Stimulated activated CD4-positive, alpha-beta T cell treated with anti-CD3 and anti-CD28 coated beads, Interleukin-15, amount 100 ng/mL, for 48 hours (primary cell): ENCODE data around the gene GLB1L.
"Not testable (repeated sequence)": the region's sequence is repeated elsewhere in the genome, so short reads cannot be mapped to it uniquely, and the experiment has no call there.

Experiments used
- DNase-seq, 2 donors: peaks; one replicate each; pipeline ENCODE4 v3.0.0-alpha.2; 2020; ENCODE audit warnings: low read depth in 2 of 2

GLB1L gene

DNA sequence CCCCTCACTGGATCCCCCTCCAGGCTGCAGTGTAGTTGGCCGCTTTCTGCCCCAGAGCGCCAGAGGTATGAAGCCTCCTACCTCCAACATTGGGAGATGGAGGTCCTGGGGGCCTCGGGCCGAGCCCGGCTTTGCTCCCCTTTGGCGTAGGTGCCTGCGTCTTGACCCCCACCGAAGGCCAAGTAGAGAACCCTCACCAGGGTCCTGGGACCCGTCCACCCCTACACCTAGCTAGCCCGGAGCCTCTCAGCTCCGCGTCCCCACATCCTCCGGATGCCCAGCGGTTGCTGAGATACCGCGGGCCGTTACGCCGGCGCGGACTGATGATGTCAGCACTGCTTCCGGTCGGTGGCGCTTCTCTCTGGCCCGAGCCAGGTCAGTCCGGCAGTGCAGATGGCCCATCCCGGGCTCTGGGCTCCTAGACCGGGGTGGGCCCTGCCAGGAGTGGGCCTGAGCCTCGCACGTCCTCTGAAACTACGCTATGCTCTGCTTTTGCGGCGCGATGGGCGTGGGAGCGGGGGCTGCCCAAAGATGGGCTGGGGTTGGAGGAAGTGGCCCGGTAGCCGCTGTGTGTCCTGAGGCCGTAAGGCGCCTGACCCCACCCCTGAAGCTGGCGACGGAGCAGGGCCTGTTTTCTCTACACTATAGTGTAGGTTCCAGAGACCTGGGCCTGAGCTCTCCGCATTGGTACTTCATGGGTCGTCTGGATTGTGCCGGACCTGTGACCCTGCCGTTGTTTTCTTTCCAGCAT, at the start of gene GLB1L, which contains the start of gene STK16:
GLB1L (minus strand) TSS at position 297 of the 751 bp plus-strand sequence. CDS start 1,871 bp downstream, outside the sequence.
STK16 (plus strand) TSS at position 332 of the 751 bp plus-strand sequence. CDS start 521 bp downstream, outside the sequence.
- peak; percentile 76 to 84 for DNase-seq

GRCh38 chr2:219294356-219295351, 49.4 kb upstream of the GLB1L start:
- peak; percentile 79 to 85 for DNase-seq

DNA sequence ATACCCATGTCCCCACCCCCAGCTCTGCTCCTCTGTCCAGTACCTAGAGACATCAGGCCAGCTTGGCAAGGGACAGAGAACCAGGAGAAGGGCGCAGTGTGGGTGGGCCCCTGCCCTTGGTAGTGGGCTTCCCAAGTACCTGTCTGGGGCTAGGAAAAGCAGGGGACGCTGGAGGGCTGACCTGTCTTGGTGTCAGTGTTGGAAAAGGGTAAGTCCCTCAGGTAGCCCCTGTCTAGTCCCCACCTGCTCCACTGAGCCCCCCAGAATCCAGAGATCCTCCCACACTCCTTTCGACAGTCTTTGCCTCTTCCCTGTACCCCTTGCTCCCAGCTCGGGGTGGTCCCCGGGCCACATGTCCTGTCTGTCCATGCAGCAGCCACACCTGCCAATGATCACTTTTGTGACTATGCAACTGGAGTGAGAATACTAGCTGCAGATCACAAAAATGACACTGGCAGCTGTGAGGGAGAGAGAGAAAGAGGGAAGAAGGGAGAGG, 48.5 kb upstream of the GLB1L start:
- no peak for DNase-seq

DNA sequence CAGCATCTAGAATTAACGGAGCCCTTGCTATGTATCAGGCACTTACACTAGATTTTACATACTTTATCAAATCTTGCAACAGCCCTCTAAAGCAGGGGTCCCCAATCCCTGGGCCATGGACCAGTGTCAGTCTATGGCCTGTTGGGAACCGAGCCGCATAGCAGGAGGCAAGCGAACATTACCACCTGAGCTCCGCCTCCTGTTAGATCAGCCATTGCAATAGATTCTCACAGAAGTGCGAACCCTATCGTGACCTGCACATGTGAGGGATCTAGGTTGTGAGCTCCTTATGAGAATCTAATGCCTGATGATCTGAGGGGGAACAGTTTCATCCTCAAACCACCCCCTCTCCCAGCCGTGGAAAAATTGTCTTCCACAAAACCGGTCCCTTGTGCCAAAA, 47.4 kb upstream of the GLB1L start:
- no peak for DNase-seq

DNA sequence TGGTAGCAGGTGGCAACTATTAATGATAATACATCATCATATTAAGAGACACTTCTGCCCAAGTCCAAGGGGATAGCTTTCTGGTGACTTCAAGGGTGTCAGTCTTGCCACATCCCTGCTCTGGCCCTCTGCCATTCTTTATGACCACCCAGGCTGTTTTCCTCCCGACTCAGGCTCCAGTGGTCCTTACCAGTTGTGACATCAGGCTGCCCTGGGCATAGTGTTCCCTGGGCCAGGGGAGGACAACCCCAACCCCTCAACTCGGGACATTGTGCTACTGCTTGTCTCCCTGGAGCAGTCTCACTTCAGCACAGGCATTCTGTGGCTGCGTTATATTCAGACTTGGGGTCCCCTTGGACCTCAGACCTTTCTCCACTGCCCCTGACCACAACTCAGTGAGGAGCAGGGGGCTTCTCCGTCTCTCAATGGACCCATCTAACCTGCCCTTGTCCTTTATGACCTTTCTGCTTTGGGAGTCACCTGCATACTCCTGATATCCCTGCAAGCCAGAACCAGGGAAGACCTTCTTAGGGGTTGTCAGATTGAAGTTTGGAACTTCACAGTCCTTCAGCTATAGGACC, 46.8 kb upstream of the GLB1L start:
- no peak for DNase-seq

GRCh38 chr2:219291394-219291793, 46.1 kb upstream of the GLB1L start:
- no peak for DNase-seq

DNA sequence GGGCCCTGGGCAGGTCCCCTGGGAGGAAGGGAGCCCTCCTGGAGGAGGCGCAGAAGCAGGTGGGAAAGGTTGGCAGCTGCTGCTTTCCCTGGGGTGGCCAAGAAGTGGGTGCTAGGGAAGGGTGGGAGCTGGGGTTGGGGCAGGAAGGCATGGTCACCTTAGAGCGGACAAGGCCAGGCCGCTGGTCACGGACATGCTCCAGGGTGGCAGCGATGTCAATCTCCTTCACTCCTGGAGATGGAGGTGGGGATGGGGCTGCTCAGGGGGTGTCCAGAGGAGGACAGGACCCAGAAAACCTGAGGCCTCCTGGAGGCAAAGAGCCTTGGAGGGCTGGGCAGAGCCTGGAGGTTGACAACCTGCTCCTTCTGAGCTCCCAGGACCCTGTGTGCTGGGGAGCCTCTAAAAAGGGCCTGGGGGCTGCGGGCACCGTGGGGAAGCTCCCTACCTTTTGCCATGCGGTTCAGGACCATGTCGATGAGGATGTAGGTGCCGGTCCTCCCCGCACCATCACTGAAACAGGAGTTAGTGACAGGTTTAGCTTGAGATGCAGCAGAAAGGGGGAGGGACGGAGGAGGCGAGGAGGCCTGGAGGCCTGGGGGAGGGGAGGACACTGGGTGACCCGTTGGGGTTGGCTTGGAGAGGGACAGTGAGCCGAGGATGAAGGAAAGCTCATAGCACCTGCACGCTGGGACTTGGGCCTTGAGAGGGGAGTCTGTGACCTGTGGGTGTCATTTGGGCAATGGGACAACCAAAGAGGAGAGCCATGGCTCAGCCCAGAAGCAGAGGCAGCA, 45.3 kb upstream of the GLB1L start:
- DNase-seq, result no peak

DNA sequence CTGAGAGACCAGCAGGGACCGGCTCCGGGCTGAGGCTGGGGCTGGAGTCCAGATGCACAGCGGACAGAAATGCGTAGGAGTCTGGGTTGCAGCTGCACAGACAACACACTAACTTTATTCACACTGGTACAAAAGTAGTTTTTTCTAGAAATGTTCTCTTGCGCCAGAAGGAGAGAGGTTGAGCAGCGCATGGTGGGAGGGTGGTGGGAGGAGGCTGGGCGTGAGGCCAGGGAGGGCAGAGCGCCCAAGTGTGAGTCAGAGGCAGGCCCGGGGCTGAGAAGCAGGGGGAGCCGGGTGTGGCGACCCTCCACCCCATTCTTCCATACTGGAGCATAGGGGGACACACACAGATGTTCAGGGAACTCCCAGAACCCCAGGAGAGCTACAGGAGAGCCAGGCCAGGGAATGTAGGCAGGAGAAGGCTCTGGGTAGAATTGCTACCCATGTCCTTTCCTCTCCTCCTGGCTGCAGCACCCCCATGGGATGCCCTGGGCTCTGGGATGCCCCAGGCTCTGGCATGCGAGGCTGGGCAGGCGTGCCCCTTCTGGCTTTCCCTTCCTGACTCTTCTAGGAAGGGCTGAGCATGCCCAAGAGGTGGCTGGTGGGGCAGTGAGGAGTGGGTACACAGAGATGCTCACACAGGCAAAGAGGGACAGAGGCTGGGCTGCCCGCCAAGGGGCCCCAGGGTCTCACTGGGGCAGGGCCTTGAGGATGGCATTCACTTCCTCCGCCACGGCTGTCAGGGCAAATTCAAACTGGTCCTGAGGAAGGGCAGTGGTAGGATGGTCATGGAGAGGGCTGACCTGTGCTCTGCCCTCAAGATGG, 44.5 kb upstream of the GLB1L start:
- DNase-seq, result no peak

- DNase-seq, result no peak
Measured at GRCh38 chr2:219289195-219289536, 43.9 kb upstream of the GLB1L start.

DNA sequence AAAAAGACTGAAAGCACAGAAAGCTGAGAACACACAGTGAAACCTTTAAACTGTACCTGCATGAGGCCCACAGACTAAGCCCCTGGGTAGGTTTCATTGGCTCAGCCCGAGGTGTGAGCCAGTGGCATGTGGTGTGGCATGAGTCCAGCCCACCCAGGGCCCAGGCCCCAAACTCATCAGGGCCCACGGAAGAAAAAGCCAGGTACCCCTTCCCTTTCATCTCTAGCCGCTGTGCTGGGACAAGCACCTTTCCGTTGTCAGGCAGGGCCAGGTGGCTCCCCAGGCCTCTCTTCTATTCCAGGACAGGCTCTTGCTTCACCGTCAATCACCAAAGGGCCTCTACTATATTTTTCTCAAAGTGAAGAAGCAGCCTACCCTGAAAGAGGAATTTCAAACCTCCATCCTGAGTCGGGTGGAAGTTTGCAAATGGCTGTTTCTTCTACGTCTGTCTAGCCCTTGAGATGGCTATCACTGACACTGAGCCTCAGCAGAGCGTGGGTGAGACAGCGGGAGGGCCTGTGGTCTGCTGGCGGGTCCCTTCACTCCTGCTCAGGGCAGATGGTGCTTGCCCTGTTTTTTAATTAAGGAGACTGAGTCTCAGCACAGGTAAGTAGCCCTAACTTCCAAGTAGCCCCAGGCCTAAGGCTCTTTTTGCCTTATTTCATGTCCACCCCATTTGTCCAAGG, 42.5 kb upstream of the GLB1L start:
- no peak for DNase-seq

- not testable (repeated sequence) for DNase-seq
Measured at GRCh38 chr2:219287116-219287440, 41.8 kb upstream of the GLB1L start.

DNA sequence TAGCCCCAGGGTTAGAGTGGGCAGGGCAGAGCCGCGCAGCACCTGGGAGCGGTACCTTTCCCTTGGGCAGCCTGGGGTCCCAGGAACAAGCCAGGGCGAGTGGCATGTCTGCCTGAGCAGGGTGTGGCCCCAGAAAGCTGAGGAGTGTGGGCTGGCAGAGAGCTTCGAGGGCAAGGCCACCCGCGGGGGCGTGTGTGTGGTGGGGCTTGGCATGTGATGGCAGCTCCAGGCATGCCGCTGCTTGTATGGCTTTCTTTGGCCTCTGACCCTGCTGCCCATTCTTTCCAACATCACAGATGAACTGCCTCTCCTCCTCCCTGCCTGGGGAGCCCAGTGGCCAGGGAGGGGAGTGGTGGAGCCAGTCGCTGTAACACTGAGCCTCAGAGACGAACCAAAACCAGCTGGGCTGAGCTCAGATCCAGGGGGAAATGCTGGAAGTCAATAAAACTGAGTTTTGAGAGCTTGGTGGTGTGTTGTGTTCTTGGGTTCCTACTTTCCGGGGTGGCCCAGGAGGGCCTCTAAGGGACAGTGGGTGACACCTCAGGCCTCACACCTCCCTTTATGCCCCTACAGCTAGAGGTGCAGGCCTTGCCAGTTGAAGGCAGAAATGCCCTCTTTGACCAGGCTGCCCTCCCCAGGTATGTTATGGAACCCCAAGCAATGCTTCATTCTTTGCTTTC, 41.3 kb upstream of the GLB1L start:
- no peak for DNase-seq

DNA sequence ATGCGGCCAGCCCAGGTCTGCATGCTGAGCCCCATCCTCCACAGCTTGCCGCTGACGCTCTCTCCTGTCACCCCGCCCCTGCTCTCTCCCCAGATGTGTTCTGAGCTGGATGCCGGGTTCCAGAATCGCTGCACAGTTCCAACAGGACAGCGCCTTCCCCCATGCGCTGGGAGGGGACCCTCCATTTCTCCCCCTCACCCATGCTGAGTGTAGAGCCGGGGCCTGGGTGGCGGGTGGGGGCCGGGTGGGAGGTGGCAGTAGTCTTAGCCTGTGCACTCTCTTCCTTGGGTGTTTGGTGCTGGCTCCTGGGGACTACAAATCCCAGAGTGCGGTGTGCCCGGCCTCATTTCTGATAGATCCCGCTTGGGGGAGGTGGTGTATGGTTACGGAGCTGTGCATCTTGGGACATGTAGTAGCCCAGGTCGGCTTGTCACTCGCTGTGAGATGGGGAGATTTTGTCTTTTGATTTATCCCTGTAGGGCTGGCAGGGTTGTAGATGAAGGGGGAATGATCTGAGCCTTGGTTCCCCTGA, 40.7 kb upstream of the GLB1L start:
- no peak for DNase-seq

DNA sequence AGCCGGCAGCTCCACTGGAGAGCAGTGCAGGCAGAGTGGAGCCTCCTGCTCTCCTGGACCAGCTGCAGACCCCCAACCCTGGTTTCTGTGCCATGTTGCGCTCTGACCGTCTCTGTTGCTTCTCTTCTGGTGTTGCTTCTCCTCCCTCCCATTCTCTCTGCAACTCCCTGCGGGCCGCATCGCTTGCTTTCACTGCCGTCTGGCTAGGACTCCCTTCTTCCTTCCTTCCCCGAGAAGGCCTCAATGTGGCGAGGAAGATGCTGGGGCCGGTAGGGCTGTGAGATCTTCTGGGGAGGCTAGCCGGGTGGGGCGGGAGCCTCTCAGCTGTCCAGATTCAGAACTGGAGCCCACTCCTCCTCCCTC, 40.1 kb upstream of the GLB1L start:
- DNase-seq, result no peak

DNA sequence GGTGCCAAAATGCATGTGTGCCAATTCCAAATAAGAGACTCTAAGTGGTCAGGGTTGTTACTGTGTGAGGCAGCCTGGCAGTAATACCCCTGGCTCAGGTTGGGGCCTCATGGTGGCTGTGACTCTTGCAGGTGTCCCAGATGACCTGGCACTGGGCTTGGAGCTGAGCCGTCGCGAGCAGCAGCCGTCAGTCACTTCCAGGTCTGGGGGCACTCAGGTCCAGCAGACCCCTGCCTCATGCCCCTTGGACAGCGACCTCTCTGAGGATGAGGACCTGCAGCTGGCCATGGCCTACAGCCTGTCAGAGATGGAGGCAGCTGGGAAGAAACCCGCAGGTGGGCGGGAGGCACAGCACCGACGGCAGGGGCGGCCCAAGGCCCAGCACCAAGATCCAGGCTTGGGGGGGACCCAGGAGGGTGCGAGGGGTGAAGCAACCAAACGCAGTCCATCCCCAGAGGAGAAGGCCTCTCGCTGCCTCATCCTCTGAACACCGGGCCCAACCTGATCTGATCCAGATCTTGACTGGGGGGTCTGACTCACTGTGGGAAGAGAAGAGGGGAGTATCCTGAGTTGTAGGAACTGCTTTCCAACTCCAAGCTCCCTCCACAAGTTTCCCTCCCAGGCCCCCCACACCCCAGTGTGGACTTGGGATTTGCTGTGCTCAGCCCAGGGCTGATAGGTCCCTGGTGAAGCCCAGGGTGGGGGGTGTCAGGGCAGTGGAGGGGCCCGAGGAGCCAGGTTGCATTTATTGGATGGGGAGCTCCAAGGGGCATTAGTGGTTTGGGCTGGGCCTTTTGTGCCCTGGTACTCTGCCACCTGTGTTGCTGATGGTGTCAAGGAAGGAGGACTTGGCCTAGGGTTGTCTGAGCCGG, 39.5 kb upstream of the GLB1L start:
- no peak for DNase-seq

DNA sequence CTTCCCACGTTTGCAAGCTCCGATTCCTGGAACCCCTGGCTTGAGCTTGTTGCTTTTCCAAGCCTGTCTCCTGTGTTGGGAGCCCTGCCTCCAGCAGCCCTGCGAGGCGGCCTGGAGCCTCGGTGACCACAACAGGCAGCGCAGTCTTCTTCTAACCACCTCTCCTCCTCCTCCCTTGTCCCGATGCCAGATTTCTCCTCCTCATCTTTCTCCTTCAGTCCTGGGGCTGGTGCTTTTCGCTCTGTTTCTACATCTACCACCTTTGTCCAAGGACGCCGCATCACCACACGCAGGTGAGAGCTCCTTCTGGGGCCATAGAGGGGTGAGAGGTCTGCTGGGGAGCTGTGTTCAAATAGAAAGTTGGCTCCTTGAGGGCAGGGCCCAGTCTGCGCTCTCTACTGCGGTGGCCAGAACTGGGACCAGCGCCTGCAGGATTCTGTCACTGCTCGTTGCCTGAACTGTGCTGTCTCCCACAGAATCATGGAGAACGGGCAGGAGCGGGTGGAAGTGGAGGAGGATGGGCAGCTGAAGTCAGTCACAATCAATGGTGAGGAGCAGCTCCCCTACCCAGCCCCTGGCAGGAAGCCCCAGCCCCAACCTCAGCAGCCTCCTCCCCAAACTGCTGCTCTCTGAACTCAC, 37.8 kb upstream of the GLB1L start:
- DNase-seq, result no peak

GRCh38 chr2:219282375-219282774, 37.1 kb upstream of the GLB1L start:
- no peak for DNase-seq

GRCh38 chr2:219281588-219281987, 36.3 kb upstream of the GLB1L start:
- no peak for DNase-seq
